A673 (cell line): ENCODE measurements around the gene LBH. TPM values are rescaled to one million over a fixed set of nuclear protein-coding genes. Genes with fewer than 3 reads are reported as not detected.
A peak's percentile ranks its signal among the peaks of the same experiment; 100 is the strongest.

ENCODE experiments used
- BruUV-seq: library from RNA; stranded (reverse); fragments of 400-500 nt; replicated peaks from 2 replicates; lab custom pipeline; 2021; lab: Mats Ljungman, UMichigan
- CTCF ChIA-PET: fragments of 300-600 bp; sonication (Branson Sonifier 250); formaldehyde crosslinking; loops from one replicate; lab custom pipeline; 2022; ENCODE audit warnings: antibody characterized with exemption; lab: Charles Lee
- POLR2A ChIA-PET: fragments of 300-600 bp; sonication (Branson Sonifier 250); formaldehyde crosslinking; loops from one replicate; lab custom pipeline; 2022; ENCODE audit warnings: antibody characterized with exemption; ENCODE audit not compliant: low non-redundant PET; lab: Charles Lee
- DNase-seq: peaks from one replicate; pipeline ENCODE4 v3.0.0-alpha.2; 2015; ENCODE audit warnings: low spot score
- H3K27ac ChIP-seq: fragments of 200-600 bp; sonication (generic); 2 replicates; pipeline ENCODE4 v1.5.1; 2016; ENCODE audit warnings: mixed run types, low read depth, mild to moderate bottlenecking, mixed read lengths, antibody characterized with exemption, low read length; ENCODE audit not compliant: poor library complexity, severe bottlenecking
- H3K27me3 ChIP-seq: fragments of 200-600 bp; sonication (generic); replicated peaks from 2 replicates; pipeline ENCODE4 v1.6.1; 2017; ENCODE audit warnings: mixed run types, low read depth, mild to moderate bottlenecking, mixed read lengths, antibody characterized with exemption, low read length; ENCODE audit not compliant: insufficient read depth, poor library complexity
- H3K36me3 ChIP-seq: fragments of 200-600 bp; sonication (generic); 2 replicates; pipeline ENCODE4 v1.6.1; 2016; ENCODE audit warnings: mixed run types, mild to moderate bottlenecking, mixed read lengths, antibody characterized with exemption, low read length; ENCODE audit not compliant: insufficient read depth, poor library complexity, severe bottlenecking
- H3K4me1 ChIP-seq: fragments of 200-600 bp; sonication (generic); 2 replicates; pipeline ENCODE4 v1.6.1; 2017; ENCODE audit warnings: mixed run types, mild to moderate bottlenecking, mixed read lengths, antibody characterized with exemption, low read length; ENCODE audit not compliant: insufficient read depth, poor library complexity, severe bottlenecking
- H3K4me3 ChIP-seq: fragments of 200-600 bp; sonication (generic); 2 replicates; pipeline ENCODE4 v1.5.1; 2016; ENCODE audit warnings: low read depth, mixed run types, mild to moderate bottlenecking, mixed read lengths, low read length; ENCODE audit not compliant: poor library complexity, severe bottlenecking
- H3K9me3 ChIP-seq: fragments of 200-600 bp; sonication (generic); 2 replicates; pipeline ENCODE4 v1.6.1; 2016; ENCODE audit warnings: mixed run types, low read depth, mild to moderate bottlenecking, mixed read lengths, antibody characterized with exemption, low read length; ENCODE audit not compliant: poor library complexity, severe bottlenecking
- CTCF ChIP-seq: fragments of 300-800, 200-600 bp; sonication (generic); conservative IDR thresholded peaks from 2 replicates; pipeline ENCODE4 v1.5.1; 2017; ENCODE audit warnings: low read depth, mild to moderate bottlenecking, antibody characterized with exemption, low read length, moderate library complexity, mixed read lengths
- EZH2 ChIP-seq: fragments of 200-600 bp; sonication (generic); IDR thresholded peaks from 2 replicates; pipeline ENCODE4 v1.6.1; 2017; ENCODE audit warnings: borderline replicate concordance, low read depth, mild to moderate bottlenecking, mixed read lengths, antibody characterized with exemption, low read length; ENCODE audit not compliant: poor library complexity, severe bottlenecking
- intact Hi-C: fragments of 100-400 bp; cut with micrococcal nuclease; formaldehyde crosslinking; loops from one replicate; pipeline ENCODE4 v1.10.0; 2022; ENCODE audit not compliant: unreplicated experiment
- total RNA-seq: library from RNA; stranded (reverse); gene quantifications from 2 replicates; pipeline ENCODE4 v1.2.3, GENCODE V29; 2021

The LBH gene
- total RNA-seq, 1 experiment from 2014 or later, result 140 TPM

GRCh38 chr2:30205456-30205855, 25.9 kb upstream of the LBH start:
- no peaks in the 10 kb centered on the region for H3K27me3 ChIP-seq
- H3K36me3 ChIP-seq, result no peaks in the 10 kb centered on the region
- ChIA-PET CTCF (no interaction called here), POLR2A (no interaction called here)
- BruUV-seq, result no TSS peak
- no peak overlapping the region for H3K4me3 ChIP-seq
- no peaks in the 10 kb centered on the region for H3K9me3 ChIP-seq
- intact Hi-C loops, result no loop called here
- H3K4me1 ChIP-seq, result peaks cover 11% of the 10 kb centered on the region
- no peak for DNase-seq
- TF ChIP-seq EZH2 (no peak), CTCF (no peak)
- no peak overlapping the region for H3K27ac ChIP-seq

GRCh38 chr2:30206461-30207430, 24.6 kb upstream of the LBH start:
- no TSS peak for BruUV-seq
- intact Hi-C loops, result no loop called here
- POLR2A ChIA-PET, result interaction anchor here (0.6 to 0.7 kb wide), 2 partner anchors 83 to 657 kb away, joined by 3 to 10 read pairs; no protein-coding TSS in a partner anchor
- Histone ChIP-seq H3K27ac (no peak overlapping the region), H3K27me3 (no peaks in the 10 kb centered on the region), H3K36me3 (no peaks in the 10 kb centered on the region), H3K4me1 (peaks cover 11% of the 10 kb centered on the region), H3K9me3 (no peaks in the 10 kb centered on the region), H3K4me3 (no peak overlapping the region)
- CTCF ChIA-PET, result interaction anchor here (0.6 kb wide), 2 partner anchors 41 to 485 kb away, joined by 3 to 4 read pairs; no protein-coding TSS in a partner anchor
- TF ChIP-seq CTCF, result no peak
- TF ChIP-seq EZH2, result no peak
- peak; percentile 43 for DNase-seq

GRCh38 chr2:30208453-30208852, 22.9 kb upstream of the LBH start:
- BruUV-seq, result no TSS peak
- H3K27ac ChIP-seq, result no peak overlapping the region
- peaks cover 14% of the 10 kb centered on the region for H3K4me1 ChIP-seq
- POLR2A ChIA-PET, result no interaction called here
- intact Hi-C loops, result loop anchor here (1.0 to 2.0 kb wide), 2 partner anchors 44 to 499 kb away; no protein-coding TSS in a partner anchor
- CTCF ChIA-PET, result interaction anchor here (0.6 to 2.6 kb wide), 4 partner anchors 16 to 503 kb away, joined by 3 to 39 read pairs (median 7); no protein-coding TSS in a partner anchor
- H3K27me3 ChIP-seq, result no peaks in the 10 kb centered on the region
- H3K4me3 ChIP-seq, result no peak overlapping the region
- DNase-seq, result peak; percentile 89
- no peaks in the 10 kb centered on the region for H3K9me3 ChIP-seq
- TF ChIP-seq EZH2, result no peak
- peak; percentile 88 for TF ChIP-seq CTCF
- no peaks in the 10 kb centered on the region for H3K36me3 ChIP-seq
